GM19193 (cell line): ENCODE data around the gene DNAJC27.

ENCODE experiments used
- POLR2A ChIP-seq: IDR thresholded peaks from 4 replicates; pipeline ENCODE4 v1.6.1; 2011; ENCODE audit not compliant: insufficient read depth, insufficient read length; ENCODE audit errors: extremely low read depth

The DNAJC27 gene

DNA sequence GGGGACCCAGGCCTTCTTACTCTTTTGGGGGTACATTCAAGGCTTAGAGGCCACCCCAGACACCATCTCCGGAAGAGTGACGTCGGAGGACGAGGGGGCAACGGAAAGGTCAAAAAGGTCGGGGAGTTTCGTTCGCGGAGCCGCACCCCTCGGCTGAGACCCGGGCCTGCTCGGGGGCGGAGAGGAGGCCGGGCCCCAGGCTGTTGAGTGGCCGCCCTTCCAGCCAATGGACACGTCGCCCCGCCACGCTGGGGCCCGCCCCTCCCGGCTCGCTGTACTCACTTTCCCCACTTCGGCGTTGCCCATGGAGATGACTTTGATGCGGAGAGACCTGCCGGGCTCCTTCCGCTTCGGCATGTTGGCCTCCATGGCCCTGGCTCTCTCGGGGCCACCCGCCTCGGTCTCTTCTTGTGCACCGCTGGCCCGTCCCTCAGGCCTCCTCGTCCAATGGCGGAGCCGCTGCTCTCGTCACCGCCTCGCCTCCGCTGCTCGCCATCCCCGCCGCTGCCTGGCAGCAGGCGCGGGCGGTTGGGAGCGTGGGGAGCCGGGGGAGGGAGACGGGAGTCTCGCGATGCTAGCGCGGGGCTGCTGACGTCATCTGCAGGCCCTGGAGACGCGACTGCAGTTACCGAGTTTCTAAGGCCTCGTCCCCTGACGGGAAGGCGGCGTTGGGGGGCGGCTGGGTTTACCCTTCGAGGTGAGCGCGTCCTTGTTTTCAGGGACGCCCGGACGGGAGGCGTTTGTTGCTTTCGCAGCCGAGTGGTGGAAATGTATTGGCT, at the start of gene DNAJC27:
Gene DNAJC27 (minus strand): TSS at position 420 of the 779 bp plus-strand sequence. CDS start 51 bp downstream, at position 369.
- TF ChIP-seq POLR2A, result peak; percentile 92

DNA sequence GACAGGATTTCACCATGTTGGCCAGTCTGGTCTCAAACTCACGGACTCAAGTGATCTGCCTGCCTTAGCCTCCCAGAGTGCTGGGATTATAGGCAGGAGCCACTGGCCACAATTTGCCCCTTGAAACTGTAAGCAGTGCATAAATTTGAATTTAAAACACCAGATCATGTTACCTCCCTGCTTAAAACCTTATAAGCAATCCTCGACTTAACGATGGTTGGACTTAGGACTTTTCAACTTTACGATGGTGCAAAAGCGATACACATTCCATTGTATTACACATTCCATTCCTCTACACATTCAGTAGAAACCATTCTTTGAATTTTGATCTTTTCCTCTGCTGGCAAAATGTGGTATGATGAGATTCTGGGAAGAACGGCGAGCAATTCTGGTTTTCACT, 46.9 kb upstream of the DNAJC27 start:
- TF ChIP-seq POLR2A, result no peak

DNA sequence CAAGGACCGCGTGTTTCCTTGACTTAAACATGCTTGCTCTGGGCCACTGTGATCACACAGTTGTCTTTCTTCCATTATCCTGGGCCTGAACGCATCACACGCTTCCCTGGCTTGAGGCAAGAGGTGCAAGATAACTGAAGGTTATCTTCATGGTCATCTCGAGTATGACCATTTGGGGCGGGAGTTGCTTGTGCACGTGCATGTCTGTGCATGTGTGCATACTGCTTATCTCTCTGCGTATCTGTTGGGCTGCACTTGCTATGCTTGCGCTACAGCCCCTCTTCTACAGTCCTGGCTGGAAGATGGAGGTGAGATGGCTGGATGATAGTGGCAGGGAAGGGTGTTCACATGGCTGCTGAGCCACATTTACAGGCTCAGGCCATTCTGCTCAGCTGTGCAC, 42.9 kb upstream of the DNAJC27 start:
- no peak for TF ChIP-seq POLR2A

DNA sequence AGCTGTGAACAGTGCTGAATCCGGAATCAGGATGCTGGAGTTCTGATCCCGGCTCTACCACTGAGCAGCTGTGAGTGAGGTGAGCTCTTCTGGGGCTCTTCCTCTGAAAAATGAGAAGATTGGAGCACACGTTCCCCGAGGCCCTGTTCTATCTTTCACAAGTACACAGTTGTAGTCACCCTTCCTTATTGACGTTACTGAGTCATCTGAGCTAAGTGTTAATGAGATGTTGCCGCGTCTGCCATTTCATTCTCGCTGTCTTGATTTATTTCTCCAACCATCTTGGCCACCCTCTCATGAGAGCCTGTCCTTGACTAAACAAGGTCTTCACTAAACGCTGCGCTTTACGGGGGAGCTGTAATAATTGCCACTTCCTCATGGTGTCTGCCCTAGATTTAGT, 38.2 kb upstream of the DNAJC27 start:
- no peak for TF ChIP-seq POLR2A

DNA sequence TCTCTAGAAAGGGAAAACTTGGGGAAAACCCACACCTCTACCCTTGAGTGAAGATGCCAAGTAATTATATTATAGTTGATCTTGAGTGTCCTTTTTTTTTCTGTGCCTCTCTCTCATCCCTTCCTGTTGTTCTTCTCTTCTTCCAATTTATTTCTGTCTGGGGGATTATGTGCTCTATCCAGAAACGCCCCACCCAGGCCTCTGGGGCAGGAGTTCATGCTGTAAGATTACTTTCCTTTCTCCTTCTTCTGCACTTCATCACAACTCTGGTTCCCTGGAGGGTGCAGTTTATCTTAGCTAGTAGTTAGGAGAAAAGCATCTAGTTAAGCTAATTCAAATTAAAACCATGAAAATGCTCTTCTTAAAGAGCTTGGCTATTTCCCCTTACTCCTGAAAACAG, 30.3 kb upstream of the DNAJC27 start:
- no peak for TF ChIP-seq POLR2A

DNA sequence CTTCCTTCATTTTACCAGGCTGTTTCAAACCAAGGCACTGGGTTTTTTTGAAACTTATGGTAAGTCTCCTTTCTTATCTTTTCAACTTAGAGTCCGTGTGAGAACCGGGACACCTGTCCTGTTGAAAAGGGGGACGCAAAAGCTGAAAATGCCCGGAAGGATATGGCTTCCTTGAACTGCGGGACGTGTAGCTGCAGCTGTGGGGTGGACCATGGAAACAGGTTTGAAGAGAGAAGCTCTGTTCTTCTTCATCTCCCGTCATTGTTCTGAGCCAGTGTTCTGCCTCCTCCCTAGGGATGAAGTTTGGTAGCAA, 29.5 kb upstream of the DNAJC27 start:
- TF ChIP-seq POLR2A, result no peak

DNA sequence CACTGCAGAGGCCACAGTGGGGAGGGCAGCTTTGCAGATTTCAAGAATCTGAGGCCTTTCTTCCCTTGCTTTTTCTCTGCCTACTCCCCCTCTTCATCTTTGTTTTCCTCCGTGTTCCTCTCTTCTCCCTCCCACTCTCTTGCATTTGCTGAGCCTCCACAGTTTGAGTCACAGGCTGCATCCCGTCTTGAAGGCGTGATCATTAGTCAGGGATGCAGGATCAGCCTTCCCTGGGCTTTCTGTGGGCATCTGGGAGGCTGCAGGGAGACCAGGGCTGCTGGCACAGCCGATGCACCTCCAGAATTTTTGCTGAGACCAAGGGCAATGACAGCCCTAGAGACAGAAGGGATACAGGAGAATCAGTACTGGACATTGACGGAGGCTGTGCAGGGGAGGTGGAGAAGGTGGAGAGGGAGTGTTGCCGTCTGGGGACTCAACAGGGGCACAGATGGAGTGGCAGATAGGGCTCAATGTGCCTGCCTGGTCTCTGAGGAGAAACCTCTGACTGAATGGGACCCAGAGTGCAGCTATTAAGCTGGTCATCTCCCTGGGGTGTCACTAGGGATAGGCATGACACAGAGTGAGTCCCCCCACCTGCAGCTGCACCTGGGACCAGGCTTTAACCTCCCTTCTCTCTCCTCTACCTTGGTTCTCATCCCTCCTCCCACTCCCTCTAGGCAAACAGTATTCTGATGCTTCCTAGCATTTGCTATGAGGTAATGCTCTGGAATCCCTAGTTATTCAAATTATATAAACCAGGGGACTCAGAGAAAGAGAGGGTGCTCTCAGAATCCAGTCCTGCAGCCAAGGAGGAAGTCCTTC, 29.0 kb upstream of the DNAJC27 start:
- TF ChIP-seq POLR2A, result no peak

DNA sequence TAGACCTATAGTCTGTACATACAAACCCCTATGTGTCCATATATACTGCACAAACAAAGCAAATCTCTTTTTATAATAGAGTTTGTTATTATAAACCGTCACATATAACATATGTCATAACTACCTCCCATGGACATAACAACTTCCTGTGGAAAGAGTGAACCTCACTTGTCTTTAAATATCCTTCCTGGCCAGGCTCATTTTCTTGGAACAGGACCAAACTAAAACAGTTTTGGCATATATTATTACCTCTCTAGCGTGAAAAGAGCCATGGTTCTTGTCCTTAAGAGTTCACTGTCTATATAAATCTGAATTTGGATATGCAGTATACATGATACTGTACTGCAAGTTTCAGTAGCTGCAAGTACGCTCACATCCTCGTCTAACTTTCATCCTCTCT, 28.3 kb upstream of the DNAJC27 start:
- no peak for TF ChIP-seq POLR2A

DNA sequence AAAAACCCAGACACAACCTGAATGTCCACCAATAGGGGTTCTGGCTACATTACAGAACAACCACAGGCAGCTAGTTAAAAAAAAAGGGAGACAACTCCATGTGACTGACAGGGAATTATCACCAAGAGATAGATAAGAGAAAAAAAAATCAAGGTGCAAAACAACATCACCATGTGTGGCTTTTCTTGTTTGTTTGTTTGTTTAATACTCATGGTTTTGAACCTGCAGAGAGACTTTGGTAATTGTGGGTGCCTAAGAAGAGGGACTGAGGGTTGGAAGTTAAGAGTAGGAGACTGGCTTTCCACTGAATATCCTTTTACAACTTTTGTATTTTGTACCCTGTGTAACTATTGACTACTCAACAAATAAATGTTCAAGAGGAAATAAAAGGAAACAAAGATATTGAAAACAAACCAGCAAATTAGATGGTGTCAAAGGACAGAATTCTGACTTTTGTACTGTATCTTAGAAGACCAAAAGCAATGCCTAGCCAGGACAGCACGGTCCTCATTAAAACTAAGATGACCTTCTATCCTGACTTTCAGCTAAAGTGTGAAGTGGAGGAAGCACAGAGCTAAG, 22.5 kb upstream of the DNAJC27 start:
- no peak for TF ChIP-seq POLR2A

DNA sequence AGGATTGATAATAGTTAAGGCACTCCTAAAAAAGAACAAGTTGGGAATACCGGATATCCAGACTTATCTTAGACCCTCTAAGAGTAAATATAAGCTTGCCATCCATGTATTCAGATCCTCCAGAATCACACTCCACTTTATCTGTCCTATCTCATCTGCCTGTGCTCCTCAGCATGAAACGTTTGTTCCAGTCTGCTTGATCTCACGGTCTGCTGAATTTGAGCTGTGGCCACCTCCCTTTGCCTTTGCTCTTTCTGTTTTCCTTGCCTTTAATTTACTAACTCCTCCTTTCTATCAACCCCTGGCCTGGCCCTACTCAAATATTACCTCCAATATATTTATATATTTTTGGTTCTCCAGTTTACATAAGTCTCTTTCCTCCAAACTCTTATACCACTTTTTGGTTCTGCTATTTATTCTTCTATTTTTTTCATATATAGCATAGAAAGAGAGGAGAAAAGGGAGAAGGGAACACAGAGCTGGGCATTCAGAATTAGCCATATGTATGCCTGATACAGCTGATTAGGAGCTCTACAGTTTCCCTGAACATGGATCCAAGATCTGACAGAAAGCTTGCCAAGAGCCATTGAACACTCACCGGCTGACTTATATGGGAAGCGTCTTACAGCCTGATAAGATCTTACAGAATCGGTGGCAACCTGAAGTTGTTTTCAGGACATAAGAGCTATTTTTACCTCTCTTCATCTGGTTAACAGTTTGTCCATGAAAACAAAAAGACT, 21.8 kb upstream of the DNAJC27 start:
- TF ChIP-seq POLR2A, result no peak

DNA sequence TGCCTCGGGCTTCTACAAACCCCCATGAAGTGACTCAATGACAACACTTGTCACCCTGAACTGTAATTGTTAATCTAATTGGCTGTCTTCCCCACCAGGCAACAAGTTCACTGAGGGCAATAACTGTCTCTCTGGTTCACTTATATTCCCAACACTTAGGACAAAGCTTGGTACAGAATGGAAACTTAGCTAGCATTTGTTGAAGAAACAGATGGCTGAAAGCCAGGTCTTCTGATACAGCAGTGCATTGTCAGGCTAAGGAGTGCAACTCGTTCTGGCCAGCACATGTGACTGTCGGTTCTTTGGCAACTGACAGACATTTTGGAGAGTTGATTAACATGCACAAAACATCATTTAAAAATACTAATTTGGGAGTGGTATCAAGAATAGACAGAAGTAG, 14.6 kb upstream of the DNAJC27 start:
- TF ChIP-seq POLR2A, result no peak

DNA sequence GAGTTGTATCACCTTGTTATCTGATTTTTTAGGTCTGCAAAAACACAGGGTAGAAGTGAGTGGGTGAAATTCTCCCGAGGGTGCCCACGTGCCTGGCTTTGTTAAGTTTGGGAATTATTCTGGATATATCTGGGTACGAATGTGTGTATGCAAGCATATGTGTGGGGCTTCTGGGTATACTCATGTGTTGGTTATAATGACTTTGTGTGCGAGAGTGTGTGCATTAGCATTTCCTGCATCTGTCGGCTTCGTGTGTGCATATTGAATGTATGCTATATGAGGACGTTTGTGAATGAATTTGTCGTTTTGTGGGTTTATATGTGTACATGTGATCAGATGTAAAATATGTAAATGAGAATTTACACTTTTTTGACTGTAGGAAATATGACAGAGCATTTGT, 13.8 kb upstream of the DNAJC27 start:
- no peak for TF ChIP-seq POLR2A

DNA sequence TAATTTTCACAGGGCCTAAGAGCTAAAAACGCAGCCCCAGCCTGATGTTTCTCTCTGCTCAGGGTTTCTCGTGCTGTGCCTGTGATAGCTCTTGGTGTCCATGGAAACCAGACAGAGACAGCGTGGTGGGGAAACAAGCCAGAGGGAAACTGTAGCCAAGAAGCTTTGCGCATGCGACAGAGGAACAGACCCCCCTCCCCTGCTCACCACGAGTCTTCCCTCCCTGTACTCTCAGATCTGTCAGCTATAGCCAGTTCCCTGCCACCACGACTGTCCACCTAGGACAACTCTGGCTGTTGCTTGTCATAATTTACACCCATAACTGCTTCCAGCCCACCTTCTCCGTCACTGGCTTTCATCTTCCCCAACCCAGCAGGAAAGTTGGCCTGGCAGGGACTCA, 13.2 kb upstream of the DNAJC27 start:
- no peak for TF ChIP-seq POLR2A

DNA sequence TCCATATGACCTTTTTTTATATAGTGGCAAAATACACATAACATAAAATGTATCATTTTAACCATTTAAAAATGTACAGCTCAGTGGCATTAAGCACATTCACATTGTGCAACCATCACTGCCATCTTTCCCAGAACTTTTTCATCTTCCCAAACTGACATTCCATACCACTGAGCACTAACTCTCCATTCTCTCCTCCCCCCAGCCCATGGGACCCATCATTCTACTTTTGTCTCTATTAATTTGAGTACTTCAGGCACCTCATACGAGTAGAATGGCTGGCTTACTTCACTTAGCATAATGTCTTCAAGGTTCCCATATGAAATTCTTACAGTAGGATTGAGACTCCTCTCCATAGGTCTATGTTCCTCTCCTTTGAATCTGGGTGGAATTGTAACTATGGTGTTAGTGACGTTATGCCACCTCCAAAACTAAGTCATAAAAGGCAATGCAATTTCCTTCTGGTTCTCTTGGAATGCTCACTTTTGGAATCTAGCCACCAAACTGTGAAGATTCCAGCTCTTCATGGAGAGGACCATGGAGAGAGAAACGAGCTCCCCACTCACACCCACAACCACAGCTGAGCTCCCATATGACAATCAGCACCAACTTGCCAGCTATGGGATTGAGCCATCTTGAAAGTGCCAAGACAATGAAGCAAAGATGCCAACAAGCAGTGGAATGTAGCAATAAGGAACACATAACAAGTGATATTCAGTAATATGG, 9.8 kb upstream of the DNAJC27 start:
- TF ChIP-seq POLR2A, result no peak

DNA sequence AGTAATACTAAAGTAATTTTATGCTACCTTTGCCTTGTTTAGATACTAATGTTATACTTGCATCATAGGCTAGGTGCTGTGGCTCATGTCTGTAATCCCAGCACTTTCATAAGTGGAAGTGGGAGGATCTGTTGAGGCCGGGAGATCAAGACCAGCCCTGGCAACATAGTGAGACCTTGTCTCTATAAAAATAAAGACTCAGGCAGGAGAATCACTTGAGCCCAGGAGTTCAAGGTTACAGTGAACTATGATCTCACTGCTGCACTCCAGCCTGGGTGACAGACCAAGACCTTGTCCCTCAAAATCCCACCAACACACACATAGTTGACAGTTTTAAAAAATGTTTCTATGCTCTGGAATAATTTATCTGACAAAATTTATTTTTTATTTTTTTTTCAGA, 6.9 kb upstream of the DNAJC27 start:
- no peak for TF ChIP-seq POLR2A

DNA sequence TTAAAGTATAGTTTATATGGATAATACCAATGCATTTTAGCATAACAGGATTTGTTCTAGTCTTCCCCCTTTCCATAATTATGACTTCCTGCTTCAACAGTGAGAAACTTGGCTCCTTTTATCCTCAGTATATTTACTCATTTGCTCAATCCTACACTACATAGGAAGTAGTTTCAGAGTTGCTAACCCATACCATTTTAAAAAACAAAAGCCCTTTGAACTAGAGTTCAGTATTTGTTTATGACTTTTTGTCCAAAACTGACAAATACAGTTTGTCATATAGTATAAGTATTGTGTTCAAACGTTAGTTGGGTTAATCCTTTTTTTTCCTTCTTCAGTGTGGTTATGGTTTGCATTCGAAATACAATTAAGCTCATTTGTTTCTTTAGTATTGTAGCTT, 5.9 kb upstream of the DNAJC27 start:
- no peak for TF ChIP-seq POLR2A

DNA sequence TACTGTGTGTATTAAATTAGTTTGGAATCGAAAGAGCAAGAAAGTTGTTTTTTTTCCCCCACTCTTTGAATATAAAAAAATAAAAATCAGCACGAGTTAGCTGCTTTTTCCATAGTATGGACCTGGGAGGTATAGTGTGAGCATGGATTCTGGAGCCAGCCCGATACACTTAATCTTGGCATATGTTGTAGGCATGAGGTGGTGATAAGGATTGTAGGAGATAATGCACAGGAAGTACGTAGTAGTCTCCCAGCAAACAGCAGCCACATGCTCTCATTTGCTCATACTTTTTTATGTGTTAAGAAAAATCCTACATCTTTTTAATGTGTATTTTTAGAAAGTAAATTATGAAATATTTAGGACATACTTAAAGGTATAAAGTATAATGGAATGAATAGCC, 2.1 kb upstream of the DNAJC27 start:
- TF ChIP-seq POLR2A, result no peak
